ENCODE results near the gene APLP2. TPM values are rescaled to one million over a fixed set of nuclear protein-coding genes. Genes with fewer than 3 reads are reported as not detected.
A peak's percentile ranks its signal among the peaks of the same experiment; 100 is the strongest.

APLP2 gene
- total RNA-seq, 1 experiment from 2014 or later = 210 TPM

GRCh38 chr11:130181295-130182272, 111.9 kb downstream of the APLP2 start:
- ATAC-seq (peak; percentile 52), DNase-seq (ENCODE audit: low read depth, low spot score) (no peak)
- H3K4me2 ChIP-seq (ENCODE audit: low read length) = peak overlapping the region; percentile 28
- peaks cover 6% of the 10 kb centered on the region; the same call in 1 of the 2 replicates for H4K20me1 ChIP-seq (ENCODE audit: insufficient read depth)
- CTCF ChIA-PET = interaction anchor here (0.7 kb wide), 1 partner anchor 31 kb away, joined by 3 read pairs; no protein-coding TSS in a partner anchor
- H3K9me3 ChIP-seq (ENCODE audit: control insufficient read depth in 1 of 2, insufficient read depth in 1 of 2, low read depth in 1 of 2, low read length in 2 of 2) = no peaks in the 10 kb centered on the region
- H3K4me1 ChIP-seq (ENCODE audit: control insufficient read depth in 1 of 2, insufficient read depth in 2 of 2, low read length in 2 of 2) = peaks cover 16 to 39% of the 10 kb centered on the region in 2 experiments
- no peak overlapping the region for H2AFZ ChIP-seq (ENCODE audit: low read depth, low read length, poor library complexity, severe bottlenecking)
- no TSS peak for BruUV-seq (replicated peaks)
- H3K9me2 ChIP-seq (ENCODE audit: insufficient read depth) = no peaks in the 10 kb centered on the region
- TF ChIP-seq CEBPB (IDR thresholded peaks at IDR 0.05; ENCODE audit: low read depth) (no peak), TCF7L2 (IDR thresholded peaks at IDR 0.05; ENCODE audit: borderline replicate concordance, extremely low read depth, insufficient read depth, insufficient read length) (peak; percentile 91)
- no peaks in the 10 kb centered on the region for H3K27me3 ChIP-seq (ENCODE audit: insufficient read depth, low read length)
- H3K27ac ChIP-seq (ENCODE audit: low read depth, low read length) = no peak overlapping the region
- peaks cover 83% of the 10 kb centered on the region for H3K79me2 ChIP-seq (ENCODE audit: insufficient read depth, low read length)
- H3K36me3 ChIP-seq (ENCODE audit: control insufficient read depth in 1 of 2, insufficient read depth in 2 of 2, low read length in 2 of 2) = no peaks in the 10 kb centered on the region
- POLR2A ChIA-PET = no interaction called here
- RAD21 ChIA-PET (ENCODE audit: low non-redundant PET in 1 of 2, low total read pairs in 2 of 2, uncharacterized antibody in 2 of 2, unreplicated experiment in 2 of 2) = interaction anchor here in 1 of 2 experiments (0.8 kb wide), 1 partner anchor 109 kb away, joined by 8 read pairs; no protein-coding TSS in a partner anchor
- no peak overlapping the region for H3K9ac ChIP-seq (ENCODE audit: low read length)
- intact Hi-C loops (cut with micrococcal nuclease) = no loop called here
- no peak overlapping the region for H3K4me3 ChIP-seq (replicated peaks in 1 of 2; ENCODE audit: low read depth in 1 of 2, low read length in 2 of 2)

- H3K9me2 ChIP-seq (ENCODE audit: insufficient read depth) = no peaks in the 10 kb centered on the region
- H3K27me3 ChIP-seq (ENCODE audit: insufficient read depth, low read length) = no peaks in the 10 kb centered on the region
- H3K79me2 ChIP-seq (ENCODE audit: insufficient read depth, low read length) = peaks cover 85% of the 10 kb centered on the region
- H3K4me1 ChIP-seq (ENCODE audit: control insufficient read depth in 1 of 2, insufficient read depth in 2 of 2, low read length in 2 of 2) = peaks cover 16 to 28% of the 10 kb centered on the region in 2 experiments
- DNase-seq (ENCODE audit: low read depth, low spot score) (no peak), ATAC-seq (no peak)
- peaks cover 6% of the 10 kb centered on the region; the same call in 1 of the 2 replicates for H4K20me1 ChIP-seq (ENCODE audit: insufficient read depth)
- CTCF ChIA-PET = no interaction called here
- intact Hi-C loops (cut with micrococcal nuclease) = no loop called here
- no peak overlapping the region for H3K4me3 ChIP-seq (replicated peaks in 1 of 2; ENCODE audit: low read depth in 1 of 2, low read length in 2 of 2)
- no peak overlapping the region for H3K4me2 ChIP-seq (ENCODE audit: low read length)
- H2AFZ ChIP-seq (ENCODE audit: low read depth, low read length, poor library complexity, severe bottlenecking) = no peak overlapping the region
- H3K9me3 ChIP-seq (ENCODE audit: control insufficient read depth in 1 of 2, insufficient read depth in 1 of 2, low read depth in 1 of 2, low read length in 2 of 2) = no peaks in the 10 kb centered on the region
- POLR2A ChIA-PET = no interaction called here
- no peak overlapping the region for H3K27ac ChIP-seq (ENCODE audit: low read depth, low read length)
- H3K9ac ChIP-seq (ENCODE audit: low read length) = no peak overlapping the region
- H3K36me3 ChIP-seq (ENCODE audit: control insufficient read depth in 1 of 2, insufficient read depth in 2 of 2, low read length in 2 of 2) = no peaks in the 10 kb centered on the region
- RAD21 ChIA-PET (ENCODE audit: low non-redundant PET in 1 of 2, low total read pairs in 2 of 2, uncharacterized antibody in 2 of 2, unreplicated experiment in 2 of 2) = no interaction called here
- BruUV-seq (replicated peaks) = no TSS peak
- TF ChIP-seq EGR1 (IDR thresholded peaks at IDR 0.05; ENCODE audit: low read depth) (no peak), SIN3A (IDR thresholded peaks at IDR 0.05; ENCODE audit: low read depth) (no peak), YY1 (IDR thresholded peaks at IDR 0.05; ENCODE audit: extremely low read depth, insufficient replicate concordance, low read depth, low read length) (no peak), SRF (IDR thresholded peaks at IDR 0.05; ENCODE audit: low read depth) (no peak), ZNF274 (IDR thresholded peaks at IDR 0.05; ENCODE audit: low read depth, low read length) (no peak), CBX3 (IDR thresholded peaks at IDR 0.05; ENCODE audit: low read depth) (no peak), CTCF (IDR thresholded peaks at IDR 0.05 in 2 of 3, conservative IDR thresholded peaks at IDR 0.05 in 1 of 3; ENCODE audit: borderline replicate concordance in 1 of 3, insufficient read depth in 1 of 3, low read depth in 2 of 3, low read length in 2 of 3) (no peak), JUND (IDR thresholded peaks at IDR 0.05) (no peak), ATF3 (IDR thresholded peaks at IDR 0.05) (no peak), ZBTB33 (IDR thresholded peaks at IDR 0.05; ENCODE audit: extremely low read depth, insufficient replicate concordance, low read length) (no peak), TCF7L2 (IDR thresholded peaks at IDR 0.05; ENCODE audit: borderline replicate concordance, extremely low read depth, insufficient read depth, insufficient read length) (no peak)
Measured at GRCh38 chr11:130183878-130184610, 114.3 kb downstream of the APLP2 start.
